ENCODE measurements around the gene MAGEB6.

GRCh38 chrX:26234177-26234576, 41.9 kb downstream of the MAGEB6 start:
- TF ChIP-seq CTCF (IDR thresholded peaks at IDR 0.05) = no peak
- no peak for TF ChIP-seq POLR2A (IDR thresholded peaks at IDR 0.05)

All from adrenal gland (tissue), 5 donors.